GM06990 (cell line): ENCODE data around the gene SH3BP5L.
A peak's percentile ranks its signal among the peaks of the same experiment; 100 is the strongest.

Experiments
- DNase-seq: peaks from one replicate; pipeline ENCODE4 v3.0.0-alpha.2; 2011; ENCODE audit not compliant: insufficient read length; ENCODE audit errors: extremely low read depth
- H3K27me3 ChIP-seq: replicated peaks from 2 replicates; pipeline ENCODE4 v1.6.0; 2011; ENCODE audit warnings: low read length; ENCODE audit not compliant: control insufficient read depth, insufficient read depth
- H3K36me3 ChIP-seq: 2 replicates; pipeline ENCODE4 v1.5.1; 2011; ENCODE audit warnings: low read length; ENCODE audit not compliant: control insufficient read depth, insufficient read depth
- H3K4me3 ChIP-seq: replicated peaks from 2 replicates; pipeline ENCODE4 v1.5.1; 2011; ENCODE audit warnings: low read depth, mild to moderate bottlenecking, control low read depth, low read length
- CTCF ChIP-seq: IDR thresholded peaks from 2 replicates; pipeline ENCODE4 v1.5.1; 2011; ENCODE audit warnings: low read length, control low read depth, mild to moderate bottlenecking, inconsistent platforms; ENCODE audit not compliant: insufficient read depth, poor library complexity, severe bottlenecking

The SH3BP5L gene

DNA sequence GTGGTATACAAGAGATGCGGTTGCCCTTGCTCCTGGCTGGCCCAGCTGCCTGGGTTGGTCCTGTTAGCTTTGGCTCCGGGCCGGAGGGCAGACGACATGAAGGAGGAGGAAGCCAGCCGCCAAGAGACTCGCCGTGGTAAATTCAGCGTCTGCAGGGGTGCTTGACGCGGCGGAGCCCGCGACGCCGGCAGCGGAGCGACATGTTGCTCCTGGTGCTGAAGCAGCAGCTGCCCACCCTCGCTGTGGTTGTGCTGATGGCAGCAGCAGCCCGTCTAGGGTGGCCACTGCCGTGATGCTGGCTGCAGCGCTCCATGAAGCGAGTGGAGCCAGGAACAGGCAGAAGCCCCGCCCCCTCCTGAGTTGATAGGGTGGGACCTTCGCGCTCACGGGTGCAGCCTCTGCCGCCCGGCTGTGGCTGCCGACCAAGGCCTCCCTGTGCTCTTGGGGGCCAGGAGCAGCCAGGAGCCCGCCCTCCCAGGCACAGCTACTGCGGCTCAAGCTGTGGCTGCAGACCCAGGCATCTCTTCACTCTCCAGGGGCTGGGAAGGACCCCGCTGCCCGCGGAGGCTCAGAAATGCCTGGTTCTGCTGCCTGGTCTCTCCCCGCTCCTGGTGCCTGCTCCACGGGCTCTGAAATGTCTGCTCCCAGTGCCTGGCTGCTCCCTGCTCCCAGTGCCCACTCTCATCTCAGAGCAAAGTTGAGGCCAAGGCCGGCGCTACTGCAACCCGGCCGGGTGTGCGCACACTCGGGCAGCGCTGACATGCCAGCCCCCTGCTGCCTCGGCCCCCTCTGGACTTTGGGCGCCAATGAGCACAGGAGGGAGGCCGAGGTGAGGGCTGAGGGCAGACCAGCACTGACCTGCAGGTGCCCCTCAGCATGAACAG, 37.5 kb upstream of the SH3BP5L start:
- DNase-seq: peak; percentile 80
- Histone ChIP-seq H3K4me3 (peak overlapping the region; percentile 74), H3K36me3 (no peaks in the 10 kb centered on the region), H3K27me3 (no peaks in the 10 kb centered on the region)
- TF ChIP-seq CTCF: no peak

DNA sequence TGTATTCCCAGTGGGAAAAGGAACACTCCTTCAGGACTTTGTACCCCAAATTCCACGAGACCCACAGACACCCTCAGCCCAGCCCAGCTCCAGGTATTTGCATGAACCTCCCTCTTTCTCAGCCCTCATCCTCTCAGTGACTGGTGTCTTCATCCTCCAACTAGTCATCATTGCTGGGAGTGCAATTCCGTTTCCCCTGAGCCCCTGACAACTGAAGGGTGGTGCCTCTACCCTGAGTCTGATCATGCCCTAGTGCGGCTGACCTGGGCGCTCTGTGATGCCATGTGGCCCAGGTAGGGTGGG, 36.9 kb upstream of the SH3BP5L start:
- Histone ChIP-seq H3K4me3 (peak overlapping the region; percentile 74), H3K36me3 (no peaks in the 10 kb centered on the region), H3K27me3 (no peaks in the 10 kb centered on the region)
- TF ChIP-seq CTCF: no peak
- DNase-seq: no peak

DNA sequence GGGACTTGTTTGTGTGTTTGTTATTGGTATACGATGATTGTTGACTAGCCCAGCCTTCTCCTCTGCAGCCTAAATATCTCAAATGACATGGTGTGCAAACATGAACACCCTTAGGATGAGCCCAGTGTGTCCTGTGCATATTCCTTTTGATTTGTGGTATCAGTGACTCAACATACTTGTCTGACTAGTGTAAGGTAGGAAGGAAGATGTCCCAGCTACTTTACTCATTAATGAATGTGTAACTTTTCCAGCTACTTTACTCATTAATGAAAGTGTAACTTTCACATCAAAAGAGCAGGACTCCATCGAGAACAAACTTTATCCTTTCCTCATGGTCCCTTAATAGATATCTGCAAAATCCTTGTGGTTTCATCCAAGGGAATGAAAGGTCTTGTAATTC, 35.9 kb upstream of the SH3BP5L start:
- Histone ChIP-seq H3K4me3 (no peak overlapping the region), H3K36me3 (no peaks in the 10 kb centered on the region), H3K27me3 (no peaks in the 10 kb centered on the region)
- no peak for TF ChIP-seq CTCF
- no peak for DNase-seq

GRCh38 chr1:248860007-248860406, 34.3 kb upstream of the SH3BP5L start:
- Histone ChIP-seq H3K27me3 (no peaks in the 10 kb centered on the region), H3K4me3 (no peak overlapping the region), H3K36me3 (peaks cover 6% of the 10 kb centered on the region)
- no peak for DNase-seq
- no peak for TF ChIP-seq CTCF

- Histone ChIP-seq H3K4me3 (peak within 1 kb of the TSS; percentile 86), H3K36me3 (peaks cover 9% of the 10 kb centered on the region), H3K27me3 (no peaks in the 10 kb centered on the region)
- peak; percentile 99 for DNase-seq
- no peak for TF ChIP-seq CTCF
Measured at GRCh38 chr1:248858891-248859889, 33.5 kb upstream of the SH3BP5L start, which contains the start of gene ZNF692. TSS of gene ZNF692 (minus strand) at chr1:248859085. CDS start at chr1:248858309, 776 bp downstream.
